ENCODE results near the gene MEP1A. TPM values are rescaled to one million over a fixed set of nuclear protein-coding genes. Genes with fewer than 3 reads are reported as not detected.
"Not testable (repeated sequence)": the region's sequence is repeated elsewhere in the genome, so short reads cannot be mapped to it uniquely, and the experiment has no call there.

MEP1A gene
- total RNA-seq, 2 donors from 2014 or later = 0.34 TPM; not detected in 1

DNA sequence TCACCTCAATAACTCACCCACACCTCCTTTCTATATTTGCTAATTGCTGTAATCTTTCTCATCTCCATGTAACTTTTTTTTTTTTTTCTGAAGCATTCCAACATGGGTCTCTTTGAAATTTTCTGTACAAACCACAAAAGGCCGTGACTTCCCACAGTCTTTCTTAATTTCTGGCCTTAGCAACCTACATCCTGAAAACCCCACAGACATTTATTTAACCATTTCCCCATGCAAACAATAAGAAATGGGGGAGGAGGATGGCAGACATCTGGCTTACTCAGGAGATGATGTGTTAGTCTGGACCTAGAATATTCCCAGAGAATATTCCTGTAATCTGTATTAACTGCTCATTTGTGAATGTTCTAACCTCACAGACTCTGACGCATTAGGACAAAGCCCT is 57.6 kb downstream of the MEP1A start:
- DNase-seq (ENCODE audit: low spot score) = no peak
- Histone ChIP-seq H3K4me1 (replicated peaks) (no peaks in the 10 kb centered on the region), H3K4me3 (no peak overlapping the region), H3K27me3 (replicated peaks; ENCODE audit: insufficient read depth) (no peaks in the 10 kb centered on the region), H3K27ac (no peak overlapping the region), H3K36me3 (no peaks in the 10 kb centered on the region), H3K9me3 (no peaks in the 10 kb centered on the region)
- WGBS = 86% methylated on average over 2 of the region's 2 CpGs
- TF ChIP-seq POLR2AphosphoS5 (IDR thresholded peaks at IDR 0.05) (no peak), POLR2A (IDR thresholded peaks at IDR 0.05) (no peak)
- TF ChIP-seq, protein P1, sequence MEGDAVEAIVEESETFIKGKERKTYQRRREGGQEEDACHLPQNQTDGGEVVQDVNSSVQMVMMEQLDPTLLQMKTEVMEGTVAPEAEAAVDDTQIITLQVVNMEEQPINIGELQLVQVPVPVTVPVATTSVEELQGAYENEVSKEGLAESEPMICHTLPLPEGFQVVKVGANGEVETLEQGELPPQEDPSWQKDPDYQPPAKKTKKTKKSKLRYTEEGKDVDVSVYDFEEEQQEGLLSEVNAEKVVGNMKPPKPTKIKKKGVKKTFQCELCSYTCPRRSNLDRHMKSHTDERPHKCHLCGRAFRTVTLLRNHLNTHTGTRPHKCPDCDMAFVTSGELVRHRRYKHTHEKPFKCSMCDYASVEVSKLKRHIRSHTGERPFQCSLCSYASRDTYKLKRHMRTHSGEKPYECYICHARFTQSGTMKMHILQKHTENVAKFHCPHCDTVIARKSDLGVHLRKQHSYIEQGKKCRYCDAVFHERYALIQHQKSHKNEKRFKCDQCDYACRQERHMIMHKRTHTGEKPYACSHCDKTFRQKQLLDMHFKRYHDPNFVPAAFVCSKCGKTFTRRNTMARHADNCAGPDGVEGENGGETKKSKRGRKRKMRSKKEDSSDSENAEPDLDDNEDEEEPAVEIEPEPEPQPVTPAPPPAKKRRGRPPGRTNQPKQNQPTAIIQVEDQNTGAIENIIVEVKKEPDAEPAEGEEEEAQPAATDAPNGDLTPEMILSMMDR (IDR thresholded peaks at IDR 0.05) = no peak
- intact Hi-C loops (cut with DNase I) = no loop called here

DNA sequence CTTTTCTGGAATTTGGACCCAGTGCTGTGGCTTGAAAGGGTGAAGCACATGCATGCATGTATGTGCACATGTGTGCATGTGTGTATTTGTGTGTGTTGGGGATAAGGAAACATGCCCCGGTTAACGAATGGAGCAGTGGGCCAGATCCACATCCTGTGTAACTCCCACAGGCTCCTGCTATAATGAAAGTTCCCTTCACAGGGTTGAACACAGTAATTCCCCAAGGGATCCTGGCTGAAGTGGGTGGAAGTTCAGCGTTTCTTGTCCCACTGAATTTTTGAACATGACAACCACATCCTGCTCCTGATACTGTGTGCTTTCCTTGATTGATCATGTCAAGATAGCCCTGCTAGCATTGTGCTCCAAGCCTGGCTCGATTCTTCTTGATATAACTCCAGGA is 58.4 kb downstream of the MEP1A start:
- H3K27ac ChIP-seq; DNase-seq (ENCODE audit: low spot score): not testable (repeated sequence)
- WGBS = 79% methylated on average over 4 of the region's 4 CpGs

DNA sequence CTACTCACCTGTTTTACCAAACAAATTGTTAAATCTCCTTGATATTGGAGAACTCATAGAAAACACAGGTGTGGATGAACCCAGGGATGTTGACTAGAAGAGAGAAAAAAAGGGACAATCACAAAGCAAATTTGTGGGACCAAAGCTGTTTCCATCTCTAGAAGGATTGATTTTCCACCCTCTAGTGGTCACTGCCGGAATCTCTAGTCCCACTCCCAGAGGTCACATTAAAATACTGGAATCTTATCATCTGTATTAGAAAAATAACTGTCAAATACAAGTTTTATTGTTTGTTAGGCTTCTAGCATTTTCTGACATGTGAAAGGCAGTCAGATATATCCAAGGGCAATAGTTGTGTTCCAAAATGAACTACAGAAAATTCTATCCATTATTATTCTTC is 62.8 kb downstream of the MEP1A start:
- WGBS = 52% methylated on average over 1 of the region's 1 CpG
- H3K9me3 ChIP-seq; H3K27me3 ChIP-seq (replicated peaks; ENCODE audit: insufficient read depth); H3K36me3 ChIP-seq; DNase-seq (ENCODE audit: low spot score); H3K4me1 ChIP-seq (replicated peaks); H3K27ac ChIP-seq; H3K4me3 ChIP-seq; intact Hi-C loops (cut with DNase I): not testable (repeated sequence)
- TF ChIP-seq, protein P1 (IDR thresholded peaks at IDR 0.05) = peak; percentile 12 to 44 (median 42)

More for the DNA sequence above, 58.4 kb downstream of the MEP1A start:
- H3K9me3 ChIP-seq; H3K27me3 ChIP-seq (replicated peaks; ENCODE audit: insufficient read depth); H3K4me1 ChIP-seq (replicated peaks); H3K36me3 ChIP-seq; H3K4me3 ChIP-seq; intact Hi-C loops (cut with DNase I): not testable (repeated sequence)

DNA sequence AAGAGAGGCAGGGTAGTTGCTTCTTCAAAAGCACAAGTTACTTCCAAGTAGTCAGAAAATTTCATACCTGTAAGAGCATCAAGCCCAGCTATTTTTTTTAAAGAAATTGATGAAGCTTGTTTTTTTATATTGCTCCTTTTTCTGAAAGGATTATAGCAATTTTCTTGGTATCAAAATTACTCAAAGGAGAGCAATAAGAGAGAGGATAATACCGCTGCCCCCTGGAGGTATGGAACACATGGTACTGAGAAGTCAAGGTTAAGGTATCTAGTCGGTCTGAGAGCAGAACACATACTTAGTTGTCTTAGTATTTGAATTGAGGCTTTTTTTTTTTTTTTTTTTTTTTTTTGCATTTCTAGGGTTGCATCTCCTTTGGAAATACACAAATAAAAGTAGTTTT is 69.2 kb downstream of the MEP1A start:
- TF ChIP-seq POLR2A (IDR thresholded peaks at IDR 0.05) (no peak), POLR2AphosphoS5 (IDR thresholded peaks at IDR 0.05) (no peak)
- TF ChIP-seq, protein P1 (IDR thresholded peaks at IDR 0.05) = no peak

DNA sequence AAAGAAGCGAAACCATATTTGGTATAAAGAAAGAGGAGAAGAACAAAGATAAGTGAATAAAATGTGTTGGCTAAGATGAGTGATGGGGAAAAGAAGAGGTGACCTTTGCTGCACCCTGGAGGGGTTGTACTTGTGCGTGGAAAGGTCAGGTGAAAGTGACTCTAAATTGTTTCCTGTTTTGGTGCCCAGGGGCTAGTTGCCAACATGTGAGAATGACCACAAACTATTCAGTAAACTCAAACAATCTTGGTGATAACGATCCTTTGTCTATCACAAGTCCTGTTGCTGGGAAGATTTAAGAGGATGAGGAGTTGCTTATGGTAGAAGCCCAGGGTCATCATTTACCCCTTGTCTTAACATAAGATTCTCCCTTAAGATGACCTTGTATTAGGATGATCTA is 70.6 kb downstream of the MEP1A start:
- Histone ChIP-seq H3K4me3 (no peak overlapping the region), H3K27ac (no peak overlapping the region), H3K9me3 (no peaks in the 10 kb centered on the region), H3K36me3 (no peaks in the 10 kb centered on the region), H3K4me1 (replicated peaks) (no peaks in the 10 kb centered on the region), H3K27me3 (replicated peaks; ENCODE audit: insufficient read depth) (no peaks in the 10 kb centered on the region)
- intact Hi-C loops (cut with DNase I) = no loop called here
- no peak for TF ChIP-seq POLR2A (IDR thresholded peaks at IDR 0.05)
- no peak for TF ChIP-seq POLR2AphosphoS5 (IDR thresholded peaks at IDR 0.05)
- TF ChIP-seq, protein P1 (IDR thresholded peaks at IDR 0.05) = no peak
- DNase-seq (ENCODE audit: low spot score) = no peak
- WGBS = 85% methylated on average over 3 of the region's 3 CpGs

More for the DNA sequence above, 69.2 kb downstream of the MEP1A start:
- Histone ChIP-seq H3K27me3 (replicated peaks; ENCODE audit: insufficient read depth) (no peaks in the 10 kb centered on the region), H3K27ac (no peak overlapping the region), H3K36me3 (no peaks in the 10 kb centered on the region), H3K4me3 (no peak overlapping the region), H3K4me1 (replicated peaks) (no peaks in the 10 kb centered on the region), H3K9me3 (no peaks in the 10 kb centered on the region)
- intact Hi-C loops (cut with DNase I) = no loop called here
- no peak for DNase-seq (ENCODE audit: low spot score)
- 76% methylated on average over 2 of the region's 2 CpGs for WGBS

Measured in prostate gland (tissue), 2 donors.